Stimulated activated CD4-positive, alpha-beta T cell treated with anti-CD3 and anti-CD28 coated beads, Interleukin-12 subunit alpha, Interleukin-12 subunit beta, amount 100 ng/mL, for 48 hours (primary cell): Measurements from ENCODE around the gene FHOD3.

Source experiments
- DNase-seq, 3 donors: peaks; one replicate each; pipeline ENCODE4 v3.0.0-alpha.2; 2020; ENCODE audit warnings: low read depth in 2 of 3, low spot score in 1 of 3

The FHOD3 gene

DNA sequence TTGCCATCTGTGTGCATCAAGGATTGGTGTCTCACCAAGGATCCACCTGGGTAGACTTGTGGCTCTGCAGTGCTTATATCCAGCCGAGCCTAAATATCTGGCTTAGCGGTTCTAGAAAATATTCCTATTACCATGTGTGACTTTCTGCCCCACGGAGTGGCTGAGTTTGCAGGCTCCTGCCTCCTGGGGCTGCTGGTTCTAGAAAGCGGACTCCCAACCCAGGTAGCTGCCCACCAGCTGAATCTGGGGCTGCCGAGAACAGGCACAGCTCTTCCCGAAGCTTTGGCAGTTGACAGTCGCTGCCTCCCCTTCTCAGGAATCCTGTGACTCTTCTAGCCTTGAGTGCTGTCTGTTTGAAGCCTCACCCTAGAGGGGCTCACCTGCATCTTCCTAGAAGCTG is 426.7 kb downstream of the FHOD3 start:
- DNase-seq = no peak

- no peak for DNase-seq
Observed at GRCh38 chr18:36724591-36725001, 427.1 kb downstream of the FHOD3 start.

- no peak for DNase-seq
Observed at GRCh38 chr18:36728345-36728744, 430.8 kb downstream of the FHOD3 start.

DNA sequence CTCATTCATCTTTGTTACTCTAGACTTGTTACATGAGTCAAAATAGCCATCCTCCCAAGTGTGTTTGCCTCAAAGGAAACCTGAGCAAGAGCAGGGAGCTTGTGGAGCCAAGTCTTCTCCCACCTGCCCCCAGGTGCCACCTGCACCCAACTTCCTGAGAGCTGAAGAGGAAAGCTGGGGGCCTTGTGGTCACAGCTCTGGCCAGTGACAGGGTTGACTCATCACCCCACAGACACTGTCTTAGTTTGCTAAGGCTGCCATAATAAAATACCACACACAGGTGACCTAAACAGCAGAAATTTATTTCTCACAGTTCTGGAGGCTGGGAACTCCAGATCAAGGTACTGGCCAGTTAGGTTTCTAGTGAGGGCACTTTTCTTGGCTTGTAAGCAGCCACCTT is 431.7 kb downstream of the FHOD3 start:
- DNase-seq = no peak

DNA sequence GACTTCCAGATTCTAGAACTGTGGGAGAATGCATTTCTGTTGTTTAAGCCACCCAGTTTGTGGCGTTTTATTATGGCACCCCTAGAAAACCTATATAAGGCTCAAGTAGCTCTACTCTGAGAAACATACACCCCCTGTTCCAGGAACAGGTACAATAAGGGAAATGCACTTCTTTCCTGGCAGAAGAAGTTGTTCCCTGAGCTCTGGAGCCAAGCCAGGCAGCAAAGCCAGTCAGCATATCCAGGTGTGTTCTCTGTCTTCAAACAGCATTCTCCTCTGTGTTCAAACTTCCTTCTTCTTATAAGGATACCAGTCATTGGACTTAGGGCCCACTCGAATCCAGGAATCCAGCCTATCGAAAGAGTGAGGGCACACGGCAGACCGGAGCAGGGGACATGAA is 434.8 kb downstream of the FHOD3 start:
- no peak for DNase-seq

DNA sequence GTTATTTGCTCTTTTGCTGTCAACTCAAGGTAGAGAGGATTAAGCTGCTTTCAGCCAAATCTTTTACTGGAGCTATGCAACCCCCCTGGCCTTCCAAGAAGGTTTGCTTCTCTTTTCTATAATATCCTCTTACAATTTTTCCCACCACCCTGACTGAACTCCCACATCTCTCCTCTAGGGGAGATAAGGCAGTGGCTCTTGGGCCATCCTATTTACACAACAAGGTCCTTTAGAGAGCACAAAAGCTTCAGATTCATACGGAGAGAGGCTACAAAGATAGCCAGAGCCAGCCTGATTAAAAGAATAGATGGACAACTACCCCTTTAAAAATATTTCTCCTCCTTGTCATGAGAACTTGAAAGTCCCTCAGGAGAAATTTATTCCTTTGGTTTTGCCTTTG is 435.6 kb downstream of the FHOD3 start:
- DNase-seq = no peak

DNA sequence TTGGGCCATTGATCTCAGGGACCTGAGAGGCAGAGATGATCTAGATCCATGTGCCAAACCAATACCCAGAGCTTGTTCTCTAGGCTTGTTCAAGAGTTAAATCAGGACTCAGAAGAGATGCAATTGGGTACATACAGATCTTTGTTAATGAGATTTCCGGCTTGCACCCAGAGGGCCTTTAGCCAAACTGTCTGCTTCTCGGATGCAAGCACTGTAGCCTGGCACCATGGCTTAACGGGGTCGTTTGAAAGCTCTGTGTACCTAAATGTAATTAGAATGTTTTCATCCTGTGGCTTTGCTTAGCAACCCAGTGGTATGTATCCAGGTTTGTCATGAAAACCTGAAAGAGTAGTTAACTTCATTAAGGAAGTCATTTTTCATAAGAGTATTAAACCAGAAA is 437.1 kb downstream of the FHOD3 start:
- no peak for DNase-seq

GRCh38 chr18:36735130-36735529 is 437.6 kb downstream of the FHOD3 start:
- DNase-seq = no peak

DNA sequence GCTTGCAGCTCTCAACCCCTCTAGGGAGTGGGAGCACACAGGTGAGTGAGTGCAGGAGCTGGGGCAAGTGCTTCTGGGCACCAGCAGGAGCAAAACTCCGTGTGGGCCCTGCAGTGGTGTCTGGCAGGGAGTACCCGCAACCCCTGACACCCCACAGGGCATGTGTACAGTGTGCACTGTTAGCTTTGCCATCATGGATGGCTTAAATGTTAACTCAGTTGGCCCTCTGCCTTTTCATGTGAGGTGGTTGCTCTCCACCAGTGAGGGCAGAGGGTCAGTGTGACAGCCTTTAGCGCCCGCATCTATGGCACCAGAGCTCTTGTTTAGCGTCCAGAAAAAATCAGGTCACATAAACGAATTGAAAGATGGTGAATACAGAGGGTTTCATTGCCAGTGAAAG is 438.6 kb downstream of the FHOD3 start:
- DNase-seq = no peak

DNA sequence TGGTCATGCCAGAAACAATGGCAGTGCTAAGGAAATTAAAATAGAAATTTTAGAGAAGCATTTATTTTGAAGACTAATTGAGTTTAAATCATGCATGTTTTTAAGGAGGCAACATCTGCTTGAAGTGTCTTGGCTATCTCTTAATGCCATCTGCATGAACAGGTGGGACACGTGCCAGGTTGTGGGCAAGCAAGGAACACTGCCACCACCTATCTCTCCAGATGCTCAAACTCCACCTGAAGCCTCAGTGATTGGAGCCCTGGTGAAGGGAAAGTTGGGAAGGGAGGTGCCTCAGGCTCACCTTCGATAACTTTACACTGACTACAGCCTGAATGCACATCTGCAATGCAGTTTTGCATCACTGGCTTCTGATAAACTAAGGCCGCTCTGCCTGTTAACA is 439.8 kb downstream of the FHOD3 start:
- DNase-seq = no peak

DNA sequence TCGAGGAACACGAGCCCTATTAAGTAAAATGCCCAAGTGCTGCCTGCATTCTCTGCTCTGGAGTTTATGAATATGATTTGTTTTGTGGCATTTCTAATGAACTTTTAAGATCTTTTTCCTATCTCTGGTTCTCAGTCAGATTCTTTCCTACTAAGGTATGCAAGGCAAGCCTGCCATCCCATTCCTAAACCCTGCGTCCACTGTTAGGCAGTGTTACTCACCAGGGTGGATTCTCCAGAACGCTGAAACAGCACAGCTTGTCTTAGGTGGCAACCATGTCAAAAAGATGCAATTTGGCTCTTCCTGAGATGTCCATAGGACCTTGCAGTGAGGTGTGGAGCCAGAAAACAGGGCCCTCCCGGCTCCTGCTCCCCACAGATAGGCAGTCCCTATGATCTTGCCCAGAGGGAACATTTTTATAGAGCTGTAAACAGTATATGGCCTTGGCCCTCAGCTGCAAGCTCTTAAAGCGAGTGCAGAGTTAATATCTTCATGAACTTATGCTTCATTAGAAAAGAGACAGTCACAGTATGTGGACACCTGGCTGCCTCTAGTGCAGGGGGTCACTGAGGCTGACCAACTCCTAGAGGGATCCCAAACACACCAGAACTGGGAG is 446.9 kb downstream of the FHOD3 start:
- DNase-seq = no peak

DNA sequence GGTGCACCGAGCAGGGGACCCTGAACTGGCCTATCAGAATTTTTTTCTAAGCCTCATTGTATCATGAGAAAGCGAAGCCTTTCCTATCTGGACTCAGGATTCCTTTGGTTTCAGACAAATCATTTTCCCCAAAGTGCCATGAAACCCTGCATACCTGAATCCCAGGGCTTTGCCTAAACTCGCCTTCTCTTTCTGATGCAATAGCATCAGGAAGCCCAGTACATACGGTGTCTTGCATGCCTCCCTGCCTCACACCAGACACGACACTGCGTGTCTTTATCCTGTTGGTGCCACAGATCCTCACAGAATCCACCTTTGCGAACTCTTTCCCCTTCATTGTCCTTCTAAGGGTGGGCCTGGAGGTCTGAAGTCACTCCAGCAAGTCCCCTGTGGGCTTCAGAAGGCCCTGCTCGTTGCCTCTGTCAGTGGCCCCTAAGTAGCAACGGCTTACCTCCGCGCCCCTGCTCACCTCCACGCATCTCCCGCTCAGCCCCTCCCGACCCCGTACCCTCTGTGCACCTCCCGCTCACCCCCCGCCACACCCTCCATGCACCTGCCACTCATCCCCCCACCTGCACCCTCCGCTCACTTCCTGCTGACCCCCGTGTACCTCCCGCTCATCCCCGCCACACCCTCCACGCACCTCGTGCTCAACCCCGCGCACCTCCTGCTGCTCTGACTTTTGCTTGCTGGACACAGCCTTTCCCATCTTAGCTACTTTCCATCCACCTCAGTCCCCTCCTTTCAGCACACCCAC is 447.9 kb downstream of the FHOD3 start:
- DNase-seq = no peak

GRCh38 chr18:36752929-36753865 is 455.7 kb downstream of the FHOD3 start:
- no peak for DNase-seq

- DNase-seq = no peak
Observed at GRCh38 chr18:36756242-36756641, 458.7 kb downstream of the FHOD3 start.

- no peak for DNase-seq
Observed at GRCh38 chr18:36757081-36757480, 459.6 kb downstream of the FHOD3 start.

GRCh38 chr18:36757991-36758390 is 460.5 kb downstream of the FHOD3 start:
- DNase-seq = no peak

DNA sequence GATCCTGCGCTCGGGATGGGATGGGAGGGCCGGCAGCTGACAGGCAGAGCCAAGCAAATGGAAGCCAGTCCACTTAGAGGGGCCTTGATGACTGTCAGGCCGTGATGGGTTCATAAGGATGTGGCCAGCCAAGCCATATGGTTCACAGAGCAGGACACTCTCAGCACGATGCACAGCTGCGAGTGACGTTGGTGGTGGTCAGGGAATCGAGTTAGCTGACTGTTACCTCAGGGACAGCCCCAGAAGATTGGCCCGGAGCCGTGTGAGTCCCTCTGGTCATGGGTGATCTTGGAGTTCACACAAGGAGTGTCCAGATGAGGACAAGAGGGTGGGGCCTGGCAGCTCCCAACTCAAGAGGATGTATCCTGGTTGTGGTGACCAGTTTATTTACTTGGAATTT is 461.1 kb downstream of the FHOD3 start:
- DNase-seq = no peak

GRCh38 chr18:36759167-36759776 is 461.8 kb downstream of the FHOD3 start:
- no peak for DNase-seq

GRCh38 chr18:36760598-36760997 is 463.1 kb downstream of the FHOD3 start:
- no peak for DNase-seq

DNA sequence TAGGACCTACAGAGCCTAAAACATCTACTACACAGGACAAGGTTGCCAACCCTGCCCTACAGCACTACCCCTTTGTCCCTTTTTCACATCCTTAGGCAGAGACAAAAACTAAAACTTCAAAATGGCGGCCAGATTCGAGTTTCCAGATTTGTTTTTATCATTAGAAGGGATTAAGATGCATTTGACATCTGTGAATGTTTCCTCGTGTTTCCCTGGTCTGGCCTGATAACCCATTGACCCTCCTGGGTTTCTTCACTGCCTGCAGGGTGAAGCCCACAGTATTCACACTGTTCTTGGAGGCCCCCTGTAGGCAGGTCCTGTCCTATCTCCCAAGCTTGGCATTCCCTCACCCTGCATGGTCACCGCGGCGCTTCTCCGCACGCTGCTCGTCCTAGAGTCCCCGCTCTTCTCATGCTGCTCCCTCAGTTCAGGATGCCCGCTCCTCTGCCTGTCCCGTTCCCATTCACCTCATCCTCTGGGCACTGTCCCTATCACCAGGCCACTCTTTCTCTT is 463.7 kb downstream of the FHOD3 start:
- DNase-seq = no peak

- DNase-seq = no peak
Observed at GRCh38 chr18:36762074-36762473, 464.6 kb downstream of the FHOD3 start.
